H9 (cell line): ENCODE measurements around the gene FERMT1. TPM values are rescaled to one million over a fixed set of nuclear protein-coding genes. Genes with fewer than 3 reads are reported as not detected.

Experiments used
- DNase-seq: peaks from one replicate; pipeline ENCODE4 v3.0.0-alpha.2; 2017
- H2AFZ ChIP-seq: one replicate; pipeline ENCODE4 v1.6.1; 2013; ENCODE audit warnings: mild to moderate bottlenecking, low read length, control low read depth, moderate library complexity
- H2AK5ac ChIP-seq: 2 replicates; pipeline ENCODE4 v1.6.1; 2013; ENCODE audit warnings: low read length, control low read depth, mixed read lengths; ENCODE audit not compliant: insufficient read length
- H2BK120ac ChIP-seq: one replicate; pipeline ENCODE4 v1.6.1; 2013; ENCODE audit warnings: low read depth, mild to moderate bottlenecking, low read length, control low read depth, inconsistent platforms; ENCODE audit not compliant: poor library complexity, severe bottlenecking
- H2BK12ac ChIP-seq: 2 replicates; pipeline ENCODE4 v1.6.1; 2013; ENCODE audit warnings: low read length, control low read depth, mixed read lengths, low read depth; ENCODE audit not compliant: insufficient read length
- H2BK15ac ChIP-seq: 2 replicates; pipeline ENCODE4 v1.6.1; 2013; ENCODE audit warnings: low read depth, low read length, control low read depth
- H2BK20ac ChIP-seq: one replicate; pipeline ENCODE4 v1.6.1; 2013; ENCODE audit warnings: low read depth, mild to moderate bottlenecking, low read length, control low read depth, inconsistent platforms; ENCODE audit not compliant: poor library complexity, severe bottlenecking
- H2BK5ac ChIP-seq: 2 replicates; pipeline ENCODE4 v1.6.1; 2013; ENCODE audit warnings: low read length, control low read depth, mixed read lengths; ENCODE audit not compliant: insufficient read length
- H3K14ac ChIP-seq: 2 replicates; pipeline ENCODE4 v1.6.1; 2013; ENCODE audit warnings: low read length, control low read depth; ENCODE audit not compliant: insufficient read depth
- H3K18ac ChIP-seq: 2 replicates; pipeline ENCODE4 v1.6.1; 2013; ENCODE audit warnings: low read depth, mild to moderate bottlenecking, mixed read lengths, low read length, control low read depth; ENCODE audit not compliant: insufficient read length
- H3K23ac ChIP-seq: 2 replicates; pipeline ENCODE4 v1.6.1; 2013; ENCODE audit warnings: low read length, control low read depth, mixed read lengths, low read depth; ENCODE audit not compliant: insufficient read length
- H3K23me2 ChIP-seq: 2 replicates; pipeline ENCODE4 v1.6.1; 2013; ENCODE audit warnings: low read depth, mild to moderate bottlenecking, mixed read lengths, low read length, control low read depth; ENCODE audit not compliant: insufficient read length, poor library complexity, severe bottlenecking
- H3K27ac ChIP-seq: 2 replicates; pipeline ENCODE4 v1.5.1; 2013; ENCODE audit warnings: low read length, control low read depth, mixed read lengths, low read depth; ENCODE audit not compliant: insufficient read length
- H3K27me3 ChIP-seq: 2 replicates; pipeline ENCODE4 v1.6.1; 2013; ENCODE audit warnings: low read length, control low read depth, inconsistent platforms; ENCODE audit not compliant: insufficient read depth
- H3K4ac ChIP-seq: 2 replicates; pipeline ENCODE4 v1.6.1; 2013; ENCODE audit warnings: low read depth, mild to moderate bottlenecking, control low read depth, inconsistent platforms, low read length, moderate library complexity
- H3K4me1 ChIP-seq: 2 replicates; pipeline ENCODE4 v1.6.1; 2013; ENCODE audit warnings: low read length, control low read depth, inconsistent platforms; ENCODE audit not compliant: insufficient read depth
- H3K4me2 ChIP-seq: 2 replicates; pipeline ENCODE4 v1.6.1; 2013; ENCODE audit warnings: low read length, control low read depth, mixed read lengths; ENCODE audit not compliant: insufficient read length, insufficient read depth
- H3K56ac ChIP-seq: 2 replicates; pipeline ENCODE4 v1.6.1; 2013; ENCODE audit warnings: low read depth, mild to moderate bottlenecking, mixed read lengths, low read length, control low read depth; ENCODE audit not compliant: insufficient read length
- H3K79me1 ChIP-seq: 2 replicates; pipeline ENCODE4 v1.6.1; 2013; ENCODE audit warnings: low read depth, mild to moderate bottlenecking, moderate library complexity, low read length, control low read depth, inconsistent platforms; ENCODE audit not compliant: insufficient read depth, poor library complexity, severe bottlenecking
- H3K79me2 ChIP-seq: 2 replicates; pipeline ENCODE4 v1.6.1; 2013; ENCODE audit warnings: low read length, control low read depth, inconsistent platforms; ENCODE audit not compliant: insufficient read depth
- H3K9ac ChIP-seq: 2 replicates; pipeline ENCODE4 v1.6.1; 2013; ENCODE audit warnings: low read length, control low read depth, mixed read lengths; ENCODE audit not compliant: insufficient read length; ENCODE audit errors: extremely low read depth
- H3K9me3 ChIP-seq: one replicate; pipeline ENCODE4 v1.6.1; 2013; ENCODE audit warnings: low read depth, low read length, inconsistent platforms; ENCODE audit not compliant: control insufficient read depth
- H3T11ph ChIP-seq: one replicate; pipeline ENCODE4 v1.6.1; 2013; ENCODE audit warnings: mild to moderate bottlenecking, low read length, control low read depth, inconsistent platforms
- H4K20me1 ChIP-seq: one replicate; pipeline ENCODE4 v1.6.1; 2013; ENCODE audit not compliant: control insufficient read depth, insufficient read length, insufficient read depth
- H4K5ac ChIP-seq: 2 replicates; pipeline ENCODE4 v1.6.1; 2013; ENCODE audit warnings: low read depth, mild to moderate bottlenecking, mixed read lengths, low read length, control low read depth; ENCODE audit not compliant: insufficient read length
- H4K8ac ChIP-seq: replicated peaks from 2 replicates; pipeline ENCODE4 v1.6.1; 2013; ENCODE audit warnings: low read length, control low read depth, mixed read lengths, low read depth; ENCODE audit not compliant: insufficient read length
- H4K91ac ChIP-seq: 2 replicates; pipeline ENCODE4 v1.6.1; 2013; ENCODE audit warnings: low read depth, mild to moderate bottlenecking, moderate library complexity, mixed read lengths, low read length, control low read depth; ENCODE audit not compliant: insufficient read length
- H3K27ac Mint-ChIP-seq, 3 experiments: 2 replicates in 2 of 3; 3 replicates in 1 of 3; pipeline ENCODE4 v1.8.0; 2020 to 2021; ENCODE audit warnings: mixed read lengths in 3 of 3, mild to moderate bottlenecking in 1 of 3, moderate library complexity in 1 of 3
- H3K27me3 Mint-ChIP-seq: 2 replicates; pipeline ENCODE4 v1.8.0; 2021; ENCODE audit warnings: low read depth, mild to moderate bottlenecking, moderate library complexity, mixed read lengths
- H3K36me3 Mint-ChIP-seq, 3 experiments: 2 replicates in 2 of 3; 3 replicates in 1 of 3; pipeline ENCODE4 v1.8.0; 2020 to 2021; ENCODE audit warnings: low read depth in 3 of 3, mixed read lengths in 3 of 3; ENCODE audit not compliant: insufficient read depth in 1 of 3
- H3K4me1 Mint-ChIP-seq, 2 experiments: 2 replicates each; pipeline ENCODE4 v1.8.0; 2020; ENCODE audit warnings: mixed read lengths in 2 of 2
- H3K4me3 Mint-ChIP-seq, 2 experiments: 2 replicates in 1 of 2; 3 replicates in 1 of 2; pipeline ENCODE4 v1.8.0; 2020 to 2021; ENCODE audit warnings: mild to moderate bottlenecking in 2 of 2, mixed read lengths in 2 of 2, moderate library complexity in 1 of 2
- H3K9me3 Mint-ChIP-seq, 2 experiments: 2 replicates in 1 of 2; 3 replicates in 1 of 2; pipeline ENCODE4 v1.8.0; 2020; ENCODE audit warnings: mild to moderate bottlenecking in 2 of 2, mixed read lengths in 2 of 2, moderate library complexity in 1 of 2
- CTCF ChIP-seq: fragments of 200-600 bp; sonication (generic); conservative IDR thresholded peaks from 3 replicates; pipeline ENCODE4 v1.8.0; 2021; ENCODE audit warnings: antibody characterized with exemption, mild to moderate bottlenecking
- whole genome bisulfite sequencing: extraction: QIAGEN DNeasy Blood & Tissue Kit; methylation state at CpG from one replicate; pipeline ENCODE4 v1.1.7; 2013; ENCODE audit warnings: missing lambda C conversion rate, low lambda C conversion rate, mixed read lengths; ENCODE audit not compliant: insufficient read length; ENCODE audit errors: extremely low coverage; 5-methylcytosine and 5-hydroxymethylcytosine counted together
- total RNA-seq: library from RNA; stranded (reverse); gene quantifications from 2 replicates; pipeline ENCODE4 v1.2.1, GENCODE V29; 2021

Gene FERMT1
- total RNA-seq, 1 experiment from 2014 or later, result 9.6 TPM

- Histone ChIP-seq H3K27me3 (no peaks in the 10 kb centered on the region), H3K14ac (no peak overlapping the region), H4K91ac (no peak overlapping the region), H2BK15ac (no peak overlapping the region), H3K27ac (no peak overlapping the region), H3K18ac (no peak overlapping the region), H3K56ac (no peak overlapping the region), H3K9me3 (no peaks in the 10 kb centered on the region), H4K8ac (no peak overlapping the region), H3K23ac (no peak overlapping the region), H2BK120ac (no peak overlapping the region), H3K9ac (no peak overlapping the region), H3K4me2 (no peak overlapping the region), H3K79me1 (no peaks in the 10 kb centered on the region), H4K20me1 (no peaks in the 10 kb centered on the region), H2BK12ac (no peak overlapping the region), H3K4me1 (no peaks in the 10 kb centered on the region), H3K23me2 (no peaks in the 10 kb centered on the region), H3K79me2 (no peaks in the 10 kb centered on the region), H3T11ph (no peak overlapping the region), H2AK5ac (no peak overlapping the region), H3K4ac (no peak overlapping the region), H4K5ac (no peak overlapping the region), H2BK20ac (no peak overlapping the region), H2BK5ac (no peak overlapping the region), H2AFZ (no peak overlapping the region)
- peaks cover 0 to 9% (median 0%) of the 10 kb centered on the region in 3 experiments; a peak in 4 of 7 replicates for H3K36me3 Mint-ChIP-seq
- H3K9me3 Mint-ChIP-seq, result peaks cover 10 to 13% of the 10 kb centered on the region in 2 experiments; a peak in 4 of 5 replicates
- no peak for DNase-seq
- no peak overlapping the region for H3K27ac Mint-ChIP-seq
- no peak overlapping the region for H3K4me3 Mint-ChIP-seq
- TF ChIP-seq CTCF, result peak; percentile 52
- WGBS, result no CpG with 5 or more reads among the region's 3 CpGs
- peaks cover 24% of the 10 kb centered on the region for H3K27me3 Mint-ChIP-seq
- no peaks in the 10 kb centered on the region; a peak in 1 of 4 replicates for H3K4me1 Mint-ChIP-seq
These were observed 18.1 kb upstream of the FERMT1 start for GRCh38 chr20:6140947-6141346.
